Hematopoietic multipotent progenitor cell treated with erythropoietin and hydrocortisone succinate and interleukin-3 and kit ligand, for 15 days (in vitro differentiated cells): Measurements from ENCODE around the gene HK2.
"Not testable (repeated sequence)": the region's sequence is repeated elsewhere in the genome, so short reads cannot be mapped to it uniquely, and the experiment has no call there.

Source experiments
- DNase-seq: peaks from one replicate; pipeline ENCODE4 v3.0.0-alpha.2; 2015; ENCODE audit warnings: low spot score

HK2 gene

GRCh38 chr2:74877376-74877775 lies 43.4 kb downstream of the HK2 start:
- DNase-seq, result no peak

GRCh38 chr2:74877781-74878433 lies 44.0 kb downstream of the HK2 start:
- no peak for DNase-seq

GRCh38 chr2:74878551-74878950 lies 44.6 kb downstream of the HK2 start:
- DNase-seq, result no peak

GRCh38 chr2:74880054-74880728 lies 46.3 kb downstream of the HK2 start:
- no peak for DNase-seq

- DNase-seq, result no peak
Observed at GRCh38 chr2:74881176-74881575, 47.2 kb downstream of the HK2 start.

- DNase-seq, result no peak
Observed at GRCh38 chr2:74881626-74882298, 47.8 kb downstream of the HK2 start.

- no peak for DNase-seq
Observed at GRCh38 chr2:74882299-74882687, 48.4 kb downstream of the HK2 start.

GRCh38 chr2:74883011-74883410 lies 49.1 kb downstream of the HK2 start:
- DNase-seq, result no peak

GRCh38 chr2:74884118-74884762 lies 50.3 kb downstream of the HK2 start:
- no peak for DNase-seq

- no peak for DNase-seq
Observed at GRCh38 chr2:74884866-74885265, 50.9 kb downstream of the HK2 start.

GRCh38 chr2:74886251-74886650 lies 52.3 kb downstream of the HK2 start:
- DNase-seq, result no peak

GRCh38 chr2:74886811-74887210 lies 52.9 kb downstream of the HK2 start:
- no peak for DNase-seq

GRCh38 chr2:74887445-74887951 lies 53.6 kb downstream of the HK2 start:
- no peak for DNase-seq

- no peak for DNase-seq
Observed at GRCh38 chr2:74887960-74888700, 54.2 kb downstream of the HK2 start.

GRCh38 chr2:74889159-74889558 lies 55.2 kb downstream of the HK2 start:
- DNase-seq, result no peak

GRCh38 chr2:74890711-74891110 lies 56.8 kb downstream of the HK2 start:
- no peak for DNase-seq

- DNase-seq, result no peak
Observed at GRCh38 chr2:74891136-74891764, 57.3 kb downstream of the HK2 start.

GRCh38 chr2:74891816-74892215 lies 57.9 kb downstream of the HK2 start:
- not testable (repeated sequence) for DNase-seq

- DNase-seq, result no peak
Observed at GRCh38 chr2:74892609-74893008, 58.7 kb downstream of the HK2 start.

- DNase-seq, result no peak
Observed at GRCh38 chr2:74893332-74893731, 59.4 kb downstream of the HK2 start.

- DNase-seq, result no peak
Observed at GRCh38 chr2:74894272-74894981, 60.5 kb downstream of the HK2 start.
